Measurements from ENCODE around the gene CACNA1H.
"Not testable (repeated sequence)": the region's sequence is repeated elsewhere in the genome, so short reads cannot be mapped to it uniquely, and the experiment has no call there.

The CACNA1H gene

GRCh38 chr16:1256874-1257322, 104.0 kb downstream of the CACNA1H start:
- DNase-seq, result no peak

GRCh38 chr16:1257561-1258224, 104.8 kb downstream of the CACNA1H start:
- DNase-seq, result no peak

DNA sequence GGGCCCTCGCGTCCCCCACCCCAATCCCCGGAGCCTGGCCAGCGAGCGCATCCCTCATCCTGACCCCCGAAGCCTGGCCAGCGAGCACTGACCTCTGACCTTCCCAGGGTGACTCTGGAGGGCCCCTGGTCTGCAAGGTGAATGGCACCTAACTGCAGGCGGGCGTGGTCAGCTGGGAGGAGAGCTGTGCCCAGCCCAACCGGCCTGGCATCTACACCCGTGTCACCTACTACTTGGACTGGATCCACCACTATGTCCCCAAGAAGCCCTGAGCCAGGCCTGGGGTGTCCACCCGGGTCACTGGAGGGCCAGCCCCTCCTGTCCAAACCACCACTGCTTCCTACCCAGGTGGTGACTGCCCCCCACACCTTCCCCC, 105.3 kb downstream of the CACNA1H start:
- DNase-seq, result no peak

DNA sequence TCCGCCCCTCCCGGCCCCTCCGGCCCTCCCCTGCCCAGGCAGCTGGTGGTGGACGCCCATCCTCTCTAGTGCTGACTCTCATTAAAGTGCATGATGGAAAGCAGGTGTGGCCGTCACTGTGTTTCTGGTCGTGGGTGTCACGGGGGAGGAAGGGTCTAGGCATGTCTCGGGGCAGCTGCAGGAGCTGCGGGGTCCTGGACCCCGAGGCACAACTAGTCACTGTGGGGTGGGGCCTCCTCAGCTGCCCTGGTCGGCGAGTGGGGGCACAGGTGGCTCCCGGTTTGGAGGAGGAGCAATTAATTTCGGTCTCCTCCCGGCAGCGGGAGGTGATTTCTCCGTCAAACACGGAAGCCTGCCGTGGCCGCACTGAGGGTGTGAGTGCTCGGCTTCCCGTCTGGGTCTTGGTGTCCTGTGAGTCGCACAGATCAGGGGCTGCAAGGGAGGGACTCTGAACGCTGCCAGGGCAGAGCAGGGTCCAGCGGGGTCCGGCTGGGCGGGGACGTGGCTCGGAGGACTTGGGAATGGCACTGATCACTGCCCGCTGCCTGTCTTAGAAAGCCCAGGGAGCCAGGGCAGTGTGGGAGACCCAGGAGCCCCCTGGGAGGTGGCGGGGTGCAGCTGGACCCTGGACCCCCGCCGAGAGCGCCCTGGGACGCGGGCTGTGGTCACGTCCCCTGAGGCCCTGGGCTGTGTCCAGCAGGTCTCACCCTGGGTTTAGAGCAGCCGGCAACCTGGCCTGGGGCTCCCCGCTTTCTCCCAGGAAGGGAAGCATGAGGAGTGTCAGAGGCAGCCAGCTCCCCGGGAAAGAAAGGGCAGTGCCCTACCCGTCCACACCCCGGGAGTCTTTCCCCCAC, 106.2 kb downstream of the CACNA1H start:
- no peak for DNase-seq

- DNase-seq, result no peak
Measured at GRCh38 chr16:1259760-1260068, 106.8 kb downstream of the CACNA1H start.

GRCh38 chr16:1260101-1260680, 107.3 kb downstream of the CACNA1H start:
- no peak for DNase-seq

- DNase-seq, result no peak
Measured at GRCh38 chr16:1261131-1261892, 108.4 kb downstream of the CACNA1H start.

GRCh38 chr16:1262210-1262845, 109.4 kb downstream of the CACNA1H start:
- DNase-seq, result no peak

GRCh38 chr16:1262846-1263221, 109.9 kb downstream of the CACNA1H start:
- DNase-seq, result no peak

DNA sequence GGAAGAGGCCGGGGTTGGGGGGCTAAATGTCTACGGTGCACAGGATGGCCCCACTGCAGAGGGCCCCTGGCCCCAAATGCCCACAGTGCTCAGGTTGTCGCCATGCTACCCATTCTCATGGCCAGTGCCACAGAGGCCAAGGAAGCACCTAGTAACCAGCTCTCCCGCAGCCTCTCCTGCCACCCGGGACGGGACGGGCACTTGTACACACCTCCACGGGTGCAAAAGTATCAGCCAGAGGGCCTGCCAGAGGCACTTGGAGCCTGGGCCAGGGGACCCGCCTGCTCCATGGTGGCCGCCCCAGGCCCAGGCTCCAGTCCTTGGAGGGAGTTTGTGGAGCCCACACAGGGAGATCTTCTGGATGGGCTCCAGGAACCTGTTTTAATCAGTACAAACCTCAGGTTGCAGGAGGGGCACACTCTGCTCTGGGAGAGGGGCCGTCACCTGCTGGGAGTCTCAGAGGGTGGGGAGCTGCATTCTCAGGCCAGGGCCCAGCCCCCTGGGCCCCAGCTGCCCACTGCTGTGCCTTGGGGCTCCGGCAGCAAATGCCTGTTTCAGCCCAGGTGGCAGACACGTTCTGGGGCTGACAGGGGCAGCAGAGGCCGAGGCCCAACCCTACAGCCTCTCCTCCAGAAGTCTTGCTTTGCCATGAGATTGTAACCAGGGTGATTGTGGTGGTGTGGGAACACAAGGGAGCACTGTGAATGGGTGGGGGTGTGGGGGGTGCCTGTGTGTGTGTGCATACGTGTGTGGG, 110.9 kb downstream of the CACNA1H start:
- DNase-seq, result no peak

- DNase-seq, result no peak
Measured at GRCh38 chr16:1264345-1265089, 111.6 kb downstream of the CACNA1H start.

GRCh38 chr16:1265090-1265630, 112.3 kb downstream of the CACNA1H start:
- no peak for DNase-seq

DNA sequence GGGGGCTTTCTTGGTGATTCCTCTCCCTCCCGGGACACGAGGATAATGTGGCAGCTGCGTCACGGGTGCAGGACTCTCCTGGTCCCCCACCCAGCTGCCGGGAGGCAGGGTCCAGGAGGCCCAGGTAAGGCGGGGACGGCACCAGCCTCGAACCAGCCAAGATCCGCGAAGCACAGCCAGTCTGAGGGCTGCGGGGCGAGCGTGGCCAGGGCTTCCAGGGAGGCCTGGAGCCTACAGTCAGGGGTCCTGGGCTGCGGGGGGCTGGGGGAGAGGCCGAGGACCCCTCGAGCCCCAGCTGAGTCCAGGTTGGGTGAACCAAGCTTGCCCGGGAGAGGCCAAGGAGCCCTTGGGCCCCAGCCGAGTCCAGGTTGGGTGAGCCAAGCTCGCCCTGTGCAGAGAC, 112.9 kb downstream of the CACNA1H start:
- no peak for DNase-seq

DNA sequence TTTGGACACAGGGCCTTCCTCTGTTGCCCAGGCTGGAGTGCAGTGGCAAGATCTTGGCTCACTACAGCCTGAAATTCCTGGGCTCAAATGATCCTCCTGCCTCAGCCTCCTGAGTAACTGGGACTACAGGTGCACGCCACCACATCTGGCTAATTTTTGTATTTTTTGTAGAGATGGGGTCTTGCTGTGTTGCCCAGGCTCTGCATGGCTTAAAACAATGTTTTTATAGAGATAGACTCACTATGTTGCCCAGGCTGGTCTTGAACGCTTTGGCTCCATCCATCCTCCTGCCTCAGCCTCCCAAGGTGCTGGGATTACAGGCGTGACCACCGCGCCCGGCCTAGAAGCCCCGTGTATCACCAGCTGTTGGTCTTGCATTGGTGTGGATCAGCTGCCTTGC, 116.5 kb downstream of the CACNA1H start:
- not testable (repeated sequence) for DNase-seq

GRCh38 chr16:1271380-1271723, 118.4 kb downstream of the CACNA1H start:
- DNase-seq, result no peak

Measured in CD4-positive, alpha-beta T cell treated with Interferon gamma for 1 hour (primary cell).